ENCODE data around the gene LOXL1.
A peak's percentile ranks its signal among the peaks of the same experiment; 100 is the strongest.

Gene LOXL1

DNA sequence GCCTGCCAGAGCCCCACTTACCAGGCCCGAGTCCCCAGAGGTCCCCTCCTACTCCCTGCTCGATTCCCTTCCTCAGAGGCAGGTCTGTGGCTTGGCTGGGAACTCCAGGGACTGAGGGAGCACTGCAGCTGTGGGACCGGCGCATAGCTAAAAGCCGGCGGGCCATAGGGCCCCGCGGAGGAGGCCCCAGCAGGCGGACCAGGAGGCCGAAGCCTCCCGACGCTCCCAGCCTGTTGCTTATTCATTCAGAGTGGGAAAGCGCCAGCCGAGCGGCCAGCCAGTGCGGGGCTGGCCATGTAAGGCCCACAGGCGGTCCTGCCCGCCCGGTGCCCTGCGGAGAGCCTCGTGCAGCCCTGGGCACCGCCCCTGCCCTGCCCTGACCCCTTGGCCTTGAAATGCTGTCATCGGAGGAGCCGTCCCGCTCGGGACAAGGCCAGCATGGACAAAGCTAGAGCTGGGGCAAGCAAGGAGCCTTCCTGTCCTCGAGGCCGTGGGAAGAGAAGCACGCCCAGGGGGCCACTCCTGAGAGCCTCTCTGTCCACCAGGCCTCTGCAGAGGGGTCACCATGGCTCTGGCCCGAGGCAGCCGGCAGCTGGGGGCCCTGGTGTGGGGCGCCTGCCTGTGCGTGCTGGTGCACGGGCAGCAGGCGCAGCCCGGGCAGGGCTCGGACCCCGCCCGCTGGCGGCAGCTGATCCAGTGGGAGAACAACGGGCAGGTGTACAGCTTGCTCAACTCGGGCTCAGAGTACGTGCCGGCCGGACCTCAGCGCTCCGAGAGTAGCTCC is at the start of gene LOXL1:
TSS of gene LOXL1 (plus strand) at position 244 of the 784 bp plus-strand sequence. CDS start at position 566, 322 bp downstream.
- H3K27me3 Mint-ChIP-seq, result peaks cover 4% of the 10 kb centered on the region
- ATAC-seq (ENCODE audit: low read depth) (no peak), DNase-seq (ENCODE audit: low spot score in 2 of 2) (no peak)
- peak within 1 kb of the TSS; percentile 71 for H3K4me3 Mint-ChIP-seq
- H3K9me3 Mint-ChIP-seq, result no peaks in the 10 kb centered on the region
- no peaks in the 10 kb centered on the region for H3K36me3 Mint-ChIP-seq
- H3K27ac Mint-ChIP-seq, result peak within 1 kb of the TSS; percentile 29
- H3K4me1 Mint-ChIP-seq, result peaks cover 12% of the 10 kb centered on the region

DNA sequence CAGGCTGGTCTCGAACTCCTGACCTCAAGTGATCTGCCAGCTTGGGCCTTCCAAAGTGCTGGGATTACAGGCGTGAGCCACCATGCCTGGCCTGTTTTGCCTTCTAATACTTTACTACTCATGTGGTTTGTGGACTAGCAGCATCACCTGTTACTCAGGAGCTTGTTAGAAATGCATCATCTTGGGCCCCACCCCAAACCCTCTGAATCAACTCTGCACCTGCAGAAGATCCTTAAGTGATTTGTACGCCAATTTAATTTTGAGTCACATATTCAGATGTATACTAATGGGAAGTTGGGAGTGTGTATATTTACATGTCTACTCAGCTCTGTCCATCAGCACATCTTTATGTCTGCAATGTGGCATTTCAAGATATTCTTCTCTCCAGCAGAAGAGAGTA is 46.8 kb upstream of the LOXL1 start:
- H3K36me3 Mint-ChIP-seq, result no peaks in the 10 kb centered on the region

GRCh38 chr15:73881579-73882320 is 44.5 kb upstream of the LOXL1 start:
- Mint-ChIP-seq H3K27me3 (peaks cover 16% of the 10 kb centered on the region), H3K4me1 (no peaks in the 10 kb centered on the region), H3K27ac (no peak overlapping the region), H3K4me3 (no peak overlapping the region), H3K9me3 (no peaks in the 10 kb centered on the region), H3K36me3 (no peaks in the 10 kb centered on the region)
- DNase-seq (ENCODE audit: low spot score in 2 of 2) (no peak), ATAC-seq (ENCODE audit: low read depth) (no peak)

More for the DNA sequence above, 46.8 kb upstream of the LOXL1 start:
- Mint-ChIP-seq H3K4me1 (no peaks in the 10 kb centered on the region), H3K4me3 (no peak overlapping the region), H3K27me3 (peaks cover 20% of the 10 kb centered on the region), H3K27ac (no peak overlapping the region), H3K9me3 (no peaks in the 10 kb centered on the region)
- DNase-seq (ENCODE audit: low spot score in 2 of 2), result no peak
- ATAC-seq (ENCODE audit: low read depth), result no peak

- Mint-ChIP-seq H3K4me3 (no peak overlapping the region), H3K27ac (no peak overlapping the region), H3K36me3 (no peaks in the 10 kb centered on the region), H3K4me1 (no peaks in the 10 kb centered on the region), H3K9me3 (no peaks in the 10 kb centered on the region), H3K27me3 (peaks cover 16% of the 10 kb centered on the region)
- no peak for ATAC-seq (ENCODE audit: low read depth)
- no peak for DNase-seq (ENCODE audit: low spot score in 2 of 2)
Measured at GRCh38 chr15:73882761-73883419, 43.4 kb upstream of the LOXL1 start.

DNA sequence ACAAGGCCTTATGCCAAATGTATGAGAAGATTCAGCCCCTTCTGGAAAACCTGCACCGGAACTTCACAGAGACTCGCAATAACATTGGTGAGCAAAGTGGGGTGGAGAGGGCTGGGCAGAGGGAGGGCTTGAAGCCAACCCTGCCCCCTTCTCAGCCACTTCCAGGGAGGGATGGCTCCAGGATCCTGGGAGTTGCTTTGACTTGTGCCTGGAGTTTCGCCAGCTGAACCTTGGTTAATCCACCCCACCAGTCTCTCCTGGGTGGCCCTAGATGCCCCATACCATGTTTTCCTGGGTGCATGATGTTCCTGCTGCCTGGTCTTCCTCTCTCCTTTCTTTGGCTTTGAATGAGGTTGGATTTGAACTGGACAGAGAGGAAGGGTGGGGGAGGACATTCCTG is 42.1 kb upstream of the LOXL1 start:
- H3K27ac Mint-ChIP-seq, result no peak overlapping the region
- peaks cover 2% of the 10 kb centered on the region for H3K4me1 Mint-ChIP-seq
- H3K27me3 Mint-ChIP-seq, result peaks cover 20% of the 10 kb centered on the region
- DNase-seq (ENCODE audit: low spot score in 2 of 2) (no peak), ATAC-seq (ENCODE audit: low read depth) (no peak)
- H3K9me3 Mint-ChIP-seq, result no peaks in the 10 kb centered on the region
- no peak overlapping the region for H3K4me3 Mint-ChIP-seq
- no peaks in the 10 kb centered on the region for H3K36me3 Mint-ChIP-seq

- H3K4me1 Mint-ChIP-seq, result peaks cover 2% of the 10 kb centered on the region
- H3K27me3 Mint-ChIP-seq, result peaks cover 21% of the 10 kb centered on the region
Measured at GRCh38 chr15:73885954-73886700, 40.1 kb upstream of the LOXL1 start.

GRCh38 chr15:73886717-73887345 is 39.4 kb upstream of the LOXL1 start:
- Mint-ChIP-seq H3K36me3 (no peaks in the 10 kb centered on the region), H3K9me3 (no peaks in the 10 kb centered on the region), H3K27ac (no peak overlapping the region), H3K27me3 (peaks cover 19% of the 10 kb centered on the region), H3K4me1 (peaks cover 2% of the 10 kb centered on the region), H3K4me3 (no peak overlapping the region)
- ATAC-seq (ENCODE audit: low read depth) (no peak), DNase-seq (ENCODE audit: low spot score in 2 of 2) (no peak)

More at GRCh38 chr15:73885954-73886700, 40.1 kb upstream of the LOXL1 start:
- H3K27ac Mint-ChIP-seq, result no peak overlapping the region
- DNase-seq (ENCODE audit: low spot score in 2 of 2), result no peak
- H3K4me3 Mint-ChIP-seq, result no peak overlapping the region
- ATAC-seq (ENCODE audit: low read depth), result no peak
- H3K36me3 Mint-ChIP-seq, result no peaks in the 10 kb centered on the region
- H3K9me3 Mint-ChIP-seq, result no peaks in the 10 kb centered on the region

DNA sequence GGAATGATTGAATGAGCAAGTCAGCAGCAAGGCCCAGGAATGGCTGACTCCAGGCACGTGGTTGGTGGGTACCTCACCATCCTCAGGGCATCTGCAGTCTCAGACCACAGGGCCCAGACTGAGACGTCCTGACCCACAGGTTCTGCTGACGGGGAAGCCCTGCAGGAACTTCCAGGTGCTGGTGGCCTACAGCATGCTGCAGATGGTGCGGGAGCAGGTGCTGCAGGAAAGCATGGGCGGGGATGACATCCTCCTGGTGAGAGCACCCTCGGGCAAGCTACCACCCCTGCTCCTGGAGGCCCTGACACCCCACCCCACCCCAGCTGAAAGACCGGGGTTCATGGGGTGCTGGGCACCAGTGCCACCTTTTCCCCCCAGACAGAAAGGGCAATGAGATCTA is 38.8 kb upstream of the LOXL1 start:
- peaks cover under 1% of the 10 kb centered on the region for H3K36me3 Mint-ChIP-seq
- H3K27me3 Mint-ChIP-seq, result peaks cover 16% of the 10 kb centered on the region
- peaks cover 2% of the 10 kb centered on the region for H3K4me1 Mint-ChIP-seq
- no peak for ATAC-seq (ENCODE audit: low read depth)
- DNase-seq (ENCODE audit: low spot score in 2 of 2), result no peak
- H3K27ac Mint-ChIP-seq, result no peak overlapping the region
- H3K9me3 Mint-ChIP-seq, result peaks cover 1% of the 10 kb centered on the region
- no peak overlapping the region for H3K4me3 Mint-ChIP-seq

GRCh38 chr15:73888224-73889041 is 37.8 kb upstream of the LOXL1 start:
- peaks cover 7% of the 10 kb centered on the region for H3K9me3 Mint-ChIP-seq
- peaks cover 2% of the 10 kb centered on the region for H3K4me1 Mint-ChIP-seq
- no peak overlapping the region for H3K27ac Mint-ChIP-seq
- peaks cover 20% of the 10 kb centered on the region for H3K27me3 Mint-ChIP-seq
- DNase-seq (ENCODE audit: low spot score in 2 of 2) (no peak), ATAC-seq (ENCODE audit: low read depth) (no peak)
- peaks cover 4% of the 10 kb centered on the region for H3K36me3 Mint-ChIP-seq
- H3K4me3 Mint-ChIP-seq, result no peak overlapping the region

GRCh38 chr15:73889053-73889761 is 37.1 kb upstream of the LOXL1 start:
- peaks cover 2% of the 10 kb centered on the region for H3K4me1 Mint-ChIP-seq
- DNase-seq (ENCODE audit: low spot score in 2 of 2) (no peak), ATAC-seq (ENCODE audit: low read depth) (no peak)
- peaks cover 7% of the 10 kb centered on the region for H3K9me3 Mint-ChIP-seq
- H3K36me3 Mint-ChIP-seq, result peaks cover 4% of the 10 kb centered on the region
- peaks cover 19% of the 10 kb centered on the region for H3K27me3 Mint-ChIP-seq
- H3K4me3 Mint-ChIP-seq, result no peak overlapping the region
- H3K27ac Mint-ChIP-seq, result no peak overlapping the region

GRCh38 chr15:73889762-73890124 is 36.5 kb upstream of the LOXL1 start:
- peaks cover 2% of the 10 kb centered on the region for H3K4me1 Mint-ChIP-seq
- peaks cover 22% of the 10 kb centered on the region for H3K27me3 Mint-ChIP-seq
- no peak overlapping the region for H3K27ac Mint-ChIP-seq
- H3K36me3 Mint-ChIP-seq, result peaks cover 4% of the 10 kb centered on the region
- no peak overlapping the region for H3K4me3 Mint-ChIP-seq
- DNase-seq (ENCODE audit: low spot score in 2 of 2), result no peak
- no peak for ATAC-seq (ENCODE audit: low read depth)
- peaks cover 7% of the 10 kb centered on the region for H3K9me3 Mint-ChIP-seq

Measured in memory B cell (primary cell).